Neural cell (in vitro differentiated cells): Measurements from ENCODE around the gene WNT5B. TPM values are rescaled to one million over a fixed set of nuclear protein-coding genes. Genes with fewer than 3 reads are reported as not detected.

Source experiments
- H2AFZ ChIP-seq: fragments of 200-600, 300-800 bp; sonication (generic), shearing (Covaris generic); 2 replicates; pipeline ENCODE4 v1.6.0; 2014; ENCODE audit warnings: low read depth, mild to moderate bottlenecking, antibody characterized with exemption, low read length, moderate library complexity
- H3F3A ChIP-seq: fragments of 200-600 bp; shearing (Covaris generic); 2 replicates; pipeline ENCODE4 v1.6.1; 2016; ENCODE audit warnings: mild to moderate bottlenecking, moderate library complexity, mixed read lengths, antibody characterized with exemption, low read length; ENCODE audit not compliant: insufficient read depth, poor library complexity, severe bottlenecking
- H3K27ac ChIP-seq: fragments of 200-600, 300-800 bp; sonication (generic), shearing (Covaris generic); 2 replicates; pipeline ENCODE4 v1.5.1; 2014; ENCODE audit warnings: mild to moderate bottlenecking, low read length, moderate library complexity
- H3K27me3 ChIP-seq: fragments of 300-800, 200-600 bp; sonication (generic), shearing (Covaris generic); 2 replicates; pipeline ENCODE4 v1.6.0; 2014; ENCODE audit warnings: mild to moderate bottlenecking, low read depth, low read length, moderate library complexity; ENCODE audit not compliant: insufficient read depth
- H3K36me3 ChIP-seq: fragments of 300-800, 200-600 bp; sonication (generic), shearing (Covaris generic); 2 replicates; pipeline ENCODE4 v1.5.1; 2014; ENCODE audit warnings: mild to moderate bottlenecking, antibody characterized with exemption, low read length, moderate library complexity; ENCODE audit not compliant: insufficient read depth
- H3K4me2 ChIP-seq: fragments of 300-800, 200-600 bp; sonication (generic), shearing (Covaris generic); 2 replicates; pipeline ENCODE4 v1.6.0; 2014; ENCODE audit warnings: mild to moderate bottlenecking, low read length
- H3K4me3 ChIP-seq: fragments of 300-800, 200-600 bp; sonication (generic), shearing (Covaris generic); 2 replicates; pipeline ENCODE4 v1.5.1; 2014; ENCODE audit warnings: mild to moderate bottlenecking, low read length, moderate library complexity
- H3K79me2 ChIP-seq: fragments of 200-600 bp; shearing (Covaris generic); replicated peaks from 2 replicates; pipeline ENCODE4 v1.6.0; 2014; ENCODE audit warnings: mild to moderate bottlenecking, low read length, moderate library complexity; ENCODE audit not compliant: insufficient read depth
- H3K9ac ChIP-seq: fragments of 300-800, 200-600 bp; sonication (generic), shearing (Covaris generic); 2 replicates; pipeline ENCODE4 v1.6.1; 2016; ENCODE audit warnings: mild to moderate bottlenecking, low read length, mixed read lengths
- H3K9me2 ChIP-seq: fragments of 200-600 bp; shearing (Covaris generic); 2 replicates; pipeline ENCODE4 v1.6.1; 2016; ENCODE audit warnings: mild to moderate bottlenecking, low read length, mixed read lengths; ENCODE audit not compliant: insufficient read depth
- H3K9me3 ChIP-seq: fragments of 200-600, 300-800 bp; sonication (generic), shearing (Covaris generic); 2 replicates; pipeline ENCODE4 v1.6.1; 2016; ENCODE audit warnings: mild to moderate bottlenecking, mixed run types, low read length, moderate library complexity, mixed read lengths
- H4K20me1 ChIP-seq: fragments of 200-600 bp; shearing (Covaris generic); 2 replicates; pipeline ENCODE4 v1.6.1; 2016; ENCODE audit warnings: mild to moderate bottlenecking, mixed run types; ENCODE audit not compliant: insufficient read depth
- EP300 ChIP-seq: fragments of 450-650 bp; conservative IDR thresholded peaks from 2 replicates; pipeline ENCODE4 v1.6.1; 2014; ENCODE audit warnings: antibody characterized with exemption, mild to moderate bottlenecking, moderate library complexity; ENCODE audit not compliant: poor library complexity, severe bottlenecking
- EZH2 ChIP-seq: fragments of 200-600, 300-800 bp; shearing (Covaris generic), sonication (generic); IDR thresholded peaks from 2 replicates; pipeline ENCODE4 v1.6.1; 2014; ENCODE audit warnings: antibody characterized with exemption, low read length, borderline replicate concordance, mild to moderate bottlenecking; ENCODE audit not compliant: insufficient read depth, poor library complexity, severe bottlenecking
- MXI1 ChIP-seq: fragments of 450-650 bp; conservative IDR thresholded peaks from 2 replicates; pipeline ENCODE4 v1.6.1; 2014; ENCODE audit warnings: antibody characterized with exemption, mild to moderate bottlenecking; ENCODE audit not compliant: poor library complexity, severe bottlenecking
- POLR2AphosphoS5 ChIP-seq: IDR thresholded peaks from 2 replicates; pipeline ENCODE4 v1.6.1; 2012
- RAD21 ChIP-seq: fragments of 450-650 bp; conservative IDR thresholded peaks from 2 replicates; pipeline ENCODE4 v1.6.1; 2014; ENCODE audit warnings: antibody characterized with exemption, mild to moderate bottlenecking, moderate library complexity
- SMC3 ChIP-seq: fragments of 450-650 bp; conservative IDR thresholded peaks from 2 replicates; pipeline ENCODE4 v1.6.1; 2014; ENCODE audit warnings: antibody characterized with exemption, mild to moderate bottlenecking, moderate library complexity; ENCODE audit not compliant: poor library complexity
- TAF1 ChIP-seq: IDR thresholded peaks from 2 replicates; pipeline ENCODE4 v1.6.1; 2012; ENCODE audit warnings: low read depth
- polyA plus RNA-seq: library from polyadenylated mRNA; depleted of rRNA; stranded (reverse); fragments of >200 nt; gene quantifications from 2 replicates; pipeline ENCODE4 v1.2.3, GENCODE V29; 2014
- TF ChIP-seq, protein P1 (sequence below): fragments of 450-650 bp; IDR thresholded peaks from 2 replicates; pipeline ENCODE4 v1.5.1; 2014; ENCODE audit warnings: antibody characterized with exemption, mild to moderate bottlenecking, moderate library complexity; ENCODE audit not compliant: poor library complexity, severe bottlenecking
- TF ChIP-seq, protein P2 (sequence below): IDR thresholded peaks from 2 replicates; pipeline ENCODE4 v1.6.1; 2012; ENCODE audit warnings: borderline replicate concordance

Gene WNT5B
- polyA plus RNA-seq, 1 donor from 2014 or later = 17.0 TPM

DNA sequence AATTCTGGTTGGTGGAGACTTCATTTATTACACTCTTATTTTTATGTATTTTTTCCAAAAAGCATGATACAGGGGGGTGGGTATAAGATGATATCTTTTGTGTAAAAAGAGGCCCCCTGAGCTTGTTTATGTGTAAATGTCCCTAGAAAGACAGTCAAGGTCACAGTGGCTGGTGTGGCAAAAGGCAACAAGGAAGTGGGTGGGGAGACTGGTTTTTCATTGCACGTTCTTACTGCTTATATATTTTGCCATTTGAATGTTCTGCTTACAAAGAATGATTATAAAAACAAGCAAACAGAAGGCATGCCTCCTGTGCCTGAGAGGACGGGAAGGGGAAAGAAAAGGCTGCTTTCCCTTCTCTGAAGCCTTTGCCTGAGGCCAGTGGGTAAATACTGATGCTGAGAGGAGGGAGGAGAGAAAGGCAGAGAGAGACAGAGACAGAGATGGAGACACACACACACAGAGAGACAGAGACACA, 37.7 kb downstream of the WNT5B start:
- Histone ChIP-seq H3K4me3 (no peak overlapping the region), H3K27me3 (no peaks in the 10 kb centered on the region), H3K4me2 (no peak overlapping the region), H3K36me3 (no peaks in the 10 kb centered on the region), H4K20me1 (no peaks in the 10 kb centered on the region), H3K79me2 (no peaks in the 10 kb centered on the region), H3K9me2 (no peaks in the 10 kb centered on the region), H3K9me3 (no peaks in the 10 kb centered on the region), H3F3A (no peaks in the 10 kb centered on the region), H2AFZ (no peak overlapping the region), H3K27ac (no peak overlapping the region), H3K9ac (no peak overlapping the region)
- TF ChIP-seq, protein P1, sequence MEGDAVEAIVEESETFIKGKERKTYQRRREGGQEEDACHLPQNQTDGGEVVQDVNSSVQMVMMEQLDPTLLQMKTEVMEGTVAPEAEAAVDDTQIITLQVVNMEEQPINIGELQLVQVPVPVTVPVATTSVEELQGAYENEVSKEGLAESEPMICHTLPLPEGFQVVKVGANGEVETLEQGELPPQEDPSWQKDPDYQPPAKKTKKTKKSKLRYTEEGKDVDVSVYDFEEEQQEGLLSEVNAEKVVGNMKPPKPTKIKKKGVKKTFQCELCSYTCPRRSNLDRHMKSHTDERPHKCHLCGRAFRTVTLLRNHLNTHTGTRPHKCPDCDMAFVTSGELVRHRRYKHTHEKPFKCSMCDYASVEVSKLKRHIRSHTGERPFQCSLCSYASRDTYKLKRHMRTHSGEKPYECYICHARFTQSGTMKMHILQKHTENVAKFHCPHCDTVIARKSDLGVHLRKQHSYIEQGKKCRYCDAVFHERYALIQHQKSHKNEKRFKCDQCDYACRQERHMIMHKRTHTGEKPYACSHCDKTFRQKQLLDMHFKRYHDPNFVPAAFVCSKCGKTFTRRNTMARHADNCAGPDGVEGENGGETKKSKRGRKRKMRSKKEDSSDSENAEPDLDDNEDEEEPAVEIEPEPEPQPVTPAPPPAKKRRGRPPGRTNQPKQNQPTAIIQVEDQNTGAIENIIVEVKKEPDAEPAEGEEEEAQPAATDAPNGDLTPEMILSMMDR = no peak
- TF ChIP-seq SMC3 (no peak), POLR2AphosphoS5 (no peak), EZH2 (no peak), EP300 (no peak), TAF1 (no peak), MXI1 (no peak), RAD21 (no peak)
- TF ChIP-seq, protein P2, sequence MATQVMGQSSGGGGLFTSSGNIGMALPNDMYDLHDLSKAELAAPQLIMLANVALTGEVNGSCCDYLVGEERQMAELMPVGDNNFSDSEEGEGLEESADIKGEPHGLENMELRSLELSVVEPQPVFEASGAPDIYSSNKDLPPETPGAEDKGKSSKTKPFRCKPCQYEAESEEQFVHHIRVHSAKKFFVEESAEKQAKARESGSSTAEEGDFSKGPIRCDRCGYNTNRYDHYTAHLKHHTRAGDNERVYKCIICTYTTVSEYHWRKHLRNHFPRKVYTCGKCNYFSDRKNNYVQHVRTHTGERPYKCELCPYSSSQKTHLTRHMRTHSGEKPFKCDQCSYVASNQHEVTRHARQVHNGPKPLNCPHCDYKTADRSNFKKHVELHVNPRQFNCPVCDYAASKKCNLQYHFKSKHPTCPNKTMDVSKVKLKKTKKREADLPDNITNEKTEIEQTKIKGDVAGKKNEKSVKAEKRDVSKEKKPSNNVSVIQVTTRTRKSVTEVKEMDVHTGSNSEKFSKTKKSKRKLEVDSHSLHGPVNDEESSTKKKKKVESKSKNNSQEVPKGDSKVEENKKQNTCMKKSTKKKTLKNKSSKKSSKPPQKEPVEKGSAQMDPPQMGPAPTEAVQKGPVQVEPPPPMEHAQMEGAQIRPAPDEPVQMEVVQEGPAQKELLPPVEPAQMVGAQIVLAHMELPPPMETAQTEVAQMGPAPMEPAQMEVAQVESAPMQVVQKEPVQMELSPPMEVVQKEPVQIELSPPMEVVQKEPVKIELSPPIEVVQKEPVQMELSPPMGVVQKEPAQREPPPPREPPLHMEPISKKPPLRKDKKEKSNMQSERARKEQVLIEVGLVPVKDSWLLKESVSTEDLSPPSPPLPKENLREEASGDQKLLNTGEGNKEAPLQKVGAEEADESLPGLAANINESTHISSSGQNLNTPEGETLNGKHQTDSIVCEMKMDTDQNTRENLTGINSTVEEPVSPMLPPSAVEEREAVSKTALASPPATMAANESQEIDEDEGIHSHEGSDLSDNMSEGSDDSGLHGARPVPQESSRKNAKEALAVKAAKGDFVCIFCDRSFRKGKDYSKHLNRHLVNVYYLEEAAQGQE = no peak

DNA sequence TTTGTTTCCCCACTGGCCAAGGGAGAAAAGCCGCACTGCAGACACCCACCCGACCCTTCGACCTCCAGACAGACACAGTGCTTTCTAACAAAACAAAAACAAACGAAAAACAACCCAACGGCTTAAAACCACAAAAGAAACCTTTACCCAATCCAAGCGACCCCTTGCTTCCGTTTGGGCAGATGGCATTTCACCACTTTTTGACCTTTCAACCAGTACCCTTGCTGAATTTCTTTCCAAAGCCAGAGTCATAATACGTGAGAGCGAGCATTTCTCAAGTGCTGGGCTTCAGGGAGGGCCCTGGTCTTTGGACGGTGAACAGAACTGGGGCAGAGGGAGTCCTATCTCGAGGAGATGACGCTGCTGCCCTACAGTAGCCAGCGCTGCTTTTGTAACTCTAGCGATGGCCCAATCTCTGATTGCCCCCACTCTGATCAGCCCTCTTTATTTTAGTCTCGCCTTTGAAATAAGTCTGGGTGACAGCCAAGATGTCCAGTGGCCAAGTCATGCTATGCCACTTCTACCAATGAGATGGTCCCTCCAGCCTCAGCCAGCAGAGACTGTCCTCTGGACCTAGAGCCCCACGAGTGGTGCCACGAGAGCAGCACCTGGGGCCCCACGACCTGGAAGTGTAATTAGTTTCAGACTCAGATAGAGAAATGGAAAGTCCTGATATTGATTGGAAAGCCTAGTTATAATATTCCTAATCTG, 40.0 kb downstream of the WNT5B start:
- no peaks in the 10 kb centered on the region for H3F3A ChIP-seq
- no peaks in the 10 kb centered on the region for H3K79me2 ChIP-seq
- no peak overlapping the region for H3K4me2 ChIP-seq
- H3K27me3 ChIP-seq = no peaks in the 10 kb centered on the region
- no peak for TF ChIP-seq EP300
- no peak for TF ChIP-seq MXI1
- TF ChIP-seq, protein P2 = no peak
- H3K36me3 ChIP-seq = no peaks in the 10 kb centered on the region
- H3K27ac ChIP-seq = no peak overlapping the region
- H3K9ac ChIP-seq = no peak overlapping the region
- H3K9me3 ChIP-seq = no peaks in the 10 kb centered on the region
- H3K9me2 ChIP-seq = no peaks in the 10 kb centered on the region
- no peak overlapping the region for H2AFZ ChIP-seq
- H3K4me3 ChIP-seq = no peak overlapping the region
- H4K20me1 ChIP-seq = no peaks in the 10 kb centered on the region
